HL-60 (cell line): ENCODE data around the gene CMIP.

ENCODE experiments used
- DNase-seq, 2 experiments: peaks; one replicate each; pipeline ENCODE4 v3.0.0-alpha.2; 2010 to 2020; ENCODE audit warnings: low read depth in 1 of 2, low spot score in 1 of 2
- H3K27ac ChIP-seq: fragments of 250-450 bp; sonication (Bioruptor Pico); replicated peaks from 2 replicates; pipeline ENCODE4 v1.5.1; 2020; ENCODE audit warnings: mild to moderate bottlenecking, moderate library complexity
- H3K27me3 ChIP-seq: fragments of 250-450 bp; sonication (Bioruptor Pico); 2 replicates; pipeline ENCODE4 v1.5.1; 2021; ENCODE audit warnings: mild to moderate bottlenecking, moderate library complexity; ENCODE audit not compliant: insufficient read depth, poor library complexity, severe bottlenecking
- H3K4me3 ChIP-seq: replicated peaks from 2 replicates; pipeline ENCODE4 v1.5.1; 2011; ENCODE audit warnings: mild to moderate bottlenecking, control low read depth, low read length; ENCODE audit not compliant: insufficient read depth
- GABPA ChIP-seq: IDR thresholded peaks from 2 replicates; pipeline ENCODE4 v1.6.1; 2012; ENCODE audit warnings: low read depth
- POLR2AphosphoS5 ChIP-seq: IDR thresholded peaks from 2 replicates; pipeline ENCODE4 v1.6.1; 2012; ENCODE audit warnings: low read depth
- SPI1 ChIP-seq: IDR thresholded peaks from 2 replicates; pipeline ENCODE4 v1.6.1; 2012; ENCODE audit warnings: low read depth, mild to moderate bottlenecking, borderline replicate concordance
- TF ChIP-seq, protein P1 (sequence below): IDR thresholded peaks from 2 replicates; pipeline ENCODE4 v1.6.1; 2012; ENCODE audit warnings: low read depth; ENCODE audit not compliant: insufficient replicate concordance
- TF ChIP-seq, protein P2 (sequence below): IDR thresholded peaks from one replicate; pipeline ENCODE4 v1.5.1; 2011; ENCODE audit warnings: low read length, control low read depth, inconsistent platforms; ENCODE audit not compliant: insufficient read depth

The CMIP gene

DNA sequence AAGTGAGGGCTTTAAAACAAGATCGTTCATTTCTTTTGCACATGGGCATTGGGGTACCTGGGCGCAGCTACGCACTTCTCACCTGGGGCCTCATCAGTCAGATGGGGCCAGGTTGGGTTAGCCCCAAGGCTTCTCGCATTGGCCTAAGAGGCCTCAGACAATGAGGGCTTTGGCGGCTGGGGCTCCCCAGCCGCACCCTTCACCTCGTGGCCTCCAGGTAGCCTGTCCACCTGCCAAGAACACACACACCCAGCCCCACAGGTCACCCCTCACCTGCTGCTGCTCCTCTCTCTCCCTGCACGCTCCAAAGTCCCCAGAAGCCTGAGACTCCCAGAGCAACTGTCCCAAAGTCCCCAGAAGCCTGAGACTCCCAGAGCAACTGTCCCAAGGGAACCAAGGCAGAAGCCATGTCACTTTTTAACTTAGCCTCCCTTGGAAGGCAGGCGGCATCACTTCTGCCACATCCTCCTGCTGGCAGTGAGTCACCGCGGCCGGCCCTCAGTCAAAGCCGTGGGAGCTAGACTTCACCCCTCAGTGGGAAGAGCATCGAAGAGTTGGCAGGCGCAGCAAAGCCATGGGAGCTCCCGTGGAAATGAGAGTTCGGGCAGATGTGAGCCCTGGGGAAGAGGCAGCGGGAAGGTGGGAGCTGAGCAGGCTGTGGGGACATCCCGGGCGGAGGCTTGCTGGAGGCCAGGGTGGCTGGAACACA, 255.6 kb downstream of the CMIP start:
- no peak for TF ChIP-seq SPI1
- TF ChIP-seq, protein P1, sequence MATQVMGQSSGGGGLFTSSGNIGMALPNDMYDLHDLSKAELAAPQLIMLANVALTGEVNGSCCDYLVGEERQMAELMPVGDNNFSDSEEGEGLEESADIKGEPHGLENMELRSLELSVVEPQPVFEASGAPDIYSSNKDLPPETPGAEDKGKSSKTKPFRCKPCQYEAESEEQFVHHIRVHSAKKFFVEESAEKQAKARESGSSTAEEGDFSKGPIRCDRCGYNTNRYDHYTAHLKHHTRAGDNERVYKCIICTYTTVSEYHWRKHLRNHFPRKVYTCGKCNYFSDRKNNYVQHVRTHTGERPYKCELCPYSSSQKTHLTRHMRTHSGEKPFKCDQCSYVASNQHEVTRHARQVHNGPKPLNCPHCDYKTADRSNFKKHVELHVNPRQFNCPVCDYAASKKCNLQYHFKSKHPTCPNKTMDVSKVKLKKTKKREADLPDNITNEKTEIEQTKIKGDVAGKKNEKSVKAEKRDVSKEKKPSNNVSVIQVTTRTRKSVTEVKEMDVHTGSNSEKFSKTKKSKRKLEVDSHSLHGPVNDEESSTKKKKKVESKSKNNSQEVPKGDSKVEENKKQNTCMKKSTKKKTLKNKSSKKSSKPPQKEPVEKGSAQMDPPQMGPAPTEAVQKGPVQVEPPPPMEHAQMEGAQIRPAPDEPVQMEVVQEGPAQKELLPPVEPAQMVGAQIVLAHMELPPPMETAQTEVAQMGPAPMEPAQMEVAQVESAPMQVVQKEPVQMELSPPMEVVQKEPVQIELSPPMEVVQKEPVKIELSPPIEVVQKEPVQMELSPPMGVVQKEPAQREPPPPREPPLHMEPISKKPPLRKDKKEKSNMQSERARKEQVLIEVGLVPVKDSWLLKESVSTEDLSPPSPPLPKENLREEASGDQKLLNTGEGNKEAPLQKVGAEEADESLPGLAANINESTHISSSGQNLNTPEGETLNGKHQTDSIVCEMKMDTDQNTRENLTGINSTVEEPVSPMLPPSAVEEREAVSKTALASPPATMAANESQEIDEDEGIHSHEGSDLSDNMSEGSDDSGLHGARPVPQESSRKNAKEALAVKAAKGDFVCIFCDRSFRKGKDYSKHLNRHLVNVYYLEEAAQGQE = no peak
- TF ChIP-seq, protein P2, sequence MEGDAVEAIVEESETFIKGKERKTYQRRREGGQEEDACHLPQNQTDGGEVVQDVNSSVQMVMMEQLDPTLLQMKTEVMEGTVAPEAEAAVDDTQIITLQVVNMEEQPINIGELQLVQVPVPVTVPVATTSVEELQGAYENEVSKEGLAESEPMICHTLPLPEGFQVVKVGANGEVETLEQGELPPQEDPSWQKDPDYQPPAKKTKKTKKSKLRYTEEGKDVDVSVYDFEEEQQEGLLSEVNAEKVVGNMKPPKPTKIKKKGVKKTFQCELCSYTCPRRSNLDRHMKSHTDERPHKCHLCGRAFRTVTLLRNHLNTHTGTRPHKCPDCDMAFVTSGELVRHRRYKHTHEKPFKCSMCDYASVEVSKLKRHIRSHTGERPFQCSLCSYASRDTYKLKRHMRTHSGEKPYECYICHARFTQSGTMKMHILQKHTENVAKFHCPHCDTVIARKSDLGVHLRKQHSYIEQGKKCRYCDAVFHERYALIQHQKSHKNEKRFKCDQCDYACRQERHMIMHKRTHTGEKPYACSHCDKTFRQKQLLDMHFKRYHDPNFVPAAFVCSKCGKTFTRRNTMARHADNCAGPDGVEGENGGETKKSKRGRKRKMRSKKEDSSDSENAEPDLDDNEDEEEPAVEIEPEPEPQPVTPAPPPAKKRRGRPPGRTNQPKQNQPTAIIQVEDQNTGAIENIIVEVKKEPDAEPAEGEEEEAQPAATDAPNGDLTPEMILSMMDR = no peak
- no peak for TF ChIP-seq POLR2AphosphoS5
- TF ChIP-seq GABPA = no peak
- no peak for DNase-seq

DNA sequence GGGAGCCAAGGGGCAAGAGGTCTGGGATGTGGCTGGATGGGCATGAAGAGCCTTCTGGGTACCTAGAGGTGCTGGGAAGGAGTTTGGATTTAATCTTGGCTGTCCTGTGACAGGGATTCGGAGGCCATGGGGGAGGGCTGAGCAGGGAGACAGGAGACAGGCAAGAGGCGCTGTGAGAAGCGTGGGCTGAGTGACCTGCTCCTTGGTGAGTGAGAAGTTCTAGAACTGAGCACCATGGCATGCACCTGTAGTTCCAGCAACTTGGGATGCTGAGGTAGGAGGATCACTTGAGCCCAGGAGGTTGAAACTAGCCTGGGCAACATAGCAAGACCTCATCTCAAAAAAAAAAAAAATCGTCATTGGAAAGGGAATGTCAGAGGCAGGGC, 256.2 kb downstream of the CMIP start:
- Histone ChIP-seq H3K27ac (no peak overlapping the region), H3K4me3 (no peak overlapping the region), H3K27me3 (no peaks in the 10 kb centered on the region)
- DNase-seq = no peak
- TF ChIP-seq GABPA (no peak), SPI1 (no peak), POLR2AphosphoS5 (no peak)
- TF ChIP-seq, protein P1 = no peak
- TF ChIP-seq, protein P2 = no peak

More for the DNA sequence above, 255.6 kb downstream of the CMIP start:
- Histone ChIP-seq H3K27ac (no peak overlapping the region), H3K27me3 (no peaks in the 10 kb centered on the region), H3K4me3 (no peak overlapping the region)

DNA sequence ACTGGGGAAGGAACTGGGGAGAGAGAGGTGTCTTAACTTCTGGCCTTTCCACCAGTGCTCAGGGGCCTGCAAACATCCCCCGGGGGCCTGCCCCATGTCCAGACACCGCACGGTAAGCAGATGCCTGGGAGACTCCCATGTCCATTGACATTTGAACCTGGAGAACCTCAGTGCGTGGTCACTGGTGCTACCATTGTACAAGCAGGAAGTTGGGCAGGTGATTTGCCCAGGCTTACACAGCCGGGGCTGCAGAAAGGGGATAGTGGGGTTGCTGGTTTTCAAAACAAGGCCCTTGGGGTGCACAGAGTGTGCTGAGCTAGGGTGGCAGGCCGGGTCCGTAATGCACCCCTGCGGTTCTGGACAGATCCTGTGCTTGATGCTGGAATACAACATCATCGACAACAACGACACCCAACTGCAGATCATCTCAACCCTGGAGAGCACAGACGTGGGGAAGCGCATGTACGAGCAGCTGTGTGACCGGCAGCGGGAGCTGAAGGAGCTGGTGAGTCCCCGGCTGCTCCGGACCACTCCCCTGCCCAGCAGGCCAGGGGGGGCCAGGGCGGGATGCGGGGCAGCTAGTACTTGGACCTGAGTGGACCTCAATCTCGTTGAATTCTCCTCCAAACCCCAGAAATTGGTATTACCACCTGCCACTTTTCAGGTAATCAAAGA, 256.8 kb downstream of the CMIP start:
- DNase-seq = no peak
- no peak overlapping the region for H3K4me3 ChIP-seq
- no peak for TF ChIP-seq GABPA
- no peak for TF ChIP-seq POLR2AphosphoS5
- TF ChIP-seq, protein P1 = no peak
- TF ChIP-seq, protein P2 = no peak
- no peak for TF ChIP-seq SPI1
- no peak overlapping the region for H3K27ac ChIP-seq
- no peaks in the 10 kb centered on the region for H3K27me3 ChIP-seq
